C4-2B (cell line): ENCODE measurements around the gene CLDN3.

Source experiments
- ZFX ChIP-seq: fragments of 450-650 bp; IDR thresholded peaks from 2 replicates; pipeline ENCODE4 v1.6.1; 2017
- TF ChIP-seq, protein P1 (sequence below): fragments of 450-650 bp; conservative IDR thresholded peaks from 2 replicates; pipeline ENCODE4 v1.5.1; 2017; ENCODE audit warnings: mild to moderate bottlenecking

- TF ChIP-seq, protein P1, sequence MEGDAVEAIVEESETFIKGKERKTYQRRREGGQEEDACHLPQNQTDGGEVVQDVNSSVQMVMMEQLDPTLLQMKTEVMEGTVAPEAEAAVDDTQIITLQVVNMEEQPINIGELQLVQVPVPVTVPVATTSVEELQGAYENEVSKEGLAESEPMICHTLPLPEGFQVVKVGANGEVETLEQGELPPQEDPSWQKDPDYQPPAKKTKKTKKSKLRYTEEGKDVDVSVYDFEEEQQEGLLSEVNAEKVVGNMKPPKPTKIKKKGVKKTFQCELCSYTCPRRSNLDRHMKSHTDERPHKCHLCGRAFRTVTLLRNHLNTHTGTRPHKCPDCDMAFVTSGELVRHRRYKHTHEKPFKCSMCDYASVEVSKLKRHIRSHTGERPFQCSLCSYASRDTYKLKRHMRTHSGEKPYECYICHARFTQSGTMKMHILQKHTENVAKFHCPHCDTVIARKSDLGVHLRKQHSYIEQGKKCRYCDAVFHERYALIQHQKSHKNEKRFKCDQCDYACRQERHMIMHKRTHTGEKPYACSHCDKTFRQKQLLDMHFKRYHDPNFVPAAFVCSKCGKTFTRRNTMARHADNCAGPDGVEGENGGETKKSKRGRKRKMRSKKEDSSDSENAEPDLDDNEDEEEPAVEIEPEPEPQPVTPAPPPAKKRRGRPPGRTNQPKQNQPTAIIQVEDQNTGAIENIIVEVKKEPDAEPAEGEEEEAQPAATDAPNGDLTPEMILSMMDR, result no peak
- no peak for TF ChIP-seq ZFX
Measured at GRCh38 chr7:73727952-73728351, 42.1 kb downstream of the CLDN3 start.
